Upper lobe of left lung (tissue), 6 donors: ENCODE data around the gene EHF. TPM values are rescaled to one million over a fixed set of nuclear protein-coding genes. Genes with fewer than 3 reads are reported as not detected.

ENCODE experiments used
- ATAC-seq, 2 donors: fragments of 200-7000 bp; cut with Tn5 transposase; one replicate each; pipeline ENCODE4 v1.9.1; 2022; ENCODE audit warnings: mild to moderate bottlenecking in 2 of 2, moderate library complexity in 2 of 2; ENCODE audit not compliant: low FRiP score in 2 of 2
- DNase-seq, 2 donors: peaks; one replicate each; pipeline ENCODE4 v3.0.0-alpha.2; 2019 to 2020
- H3K27ac ChIP-seq, 4 donors: fragments of 200-600 bp; sonication (generic); one replicate each; pipeline ENCODE4 v1.5.1; 2016 to 2019
- H3K27me3 ChIP-seq, 4 donors: fragments of 200-600 bp; sonication (generic); one replicate each; pipeline ENCODE4 v1.5.1; 2017 to 2019
- H3K36me3 ChIP-seq, 4 donors: fragments of 200-600 bp; sonication (generic); one replicate each; pipeline ENCODE4 v1.5.1; 2016 to 2019
- H3K4me1 ChIP-seq, 4 donors: fragments of 200-600 bp; sonication (generic); one replicate each; pipeline ENCODE4 v1.5.1; 2018 to 2019
- H3K4me3 ChIP-seq, 4 donors: fragments of 200-600 bp; sonication (generic); one replicate each; pipeline ENCODE4 v1.5.1; 2017 to 2019; ENCODE audit warnings: mild to moderate bottlenecking in 2 of 4, moderate library complexity in 1 of 4
- H3K9me3 ChIP-seq, 4 donors: fragments of 200-600 bp; sonication (generic); one replicate each; pipeline ENCODE4 v1.5.1; 2018 to 2019
- EP300 ChIP-seq, 4 donors: sonication (generic); formaldehyde crosslinking; IDR thresholded peaks; one replicate each; pipeline ENCODE4 v1.5.1; 2017; ENCODE audit warnings: antibody characterized with exemption in 4 of 4, control low read depth in 2 of 4
- POLR2A ChIP-seq, 4 donors: fragments of 450-650 bp; IDR thresholded peaks; one replicate each; pipeline ENCODE4 v1.5.1; 2016 to 2017; ENCODE audit warnings: antibody characterized with exemption in 4 of 4, mild to moderate bottlenecking in 2 of 4
- POLR2AphosphoS5 ChIP-seq, 2 donors: sonication (generic); formaldehyde crosslinking; IDR thresholded peaks; one replicate each; pipeline ENCODE4 v1.5.1; 2017; ENCODE audit warnings: antibody characterized with exemption in 2 of 2
- WGBS, 2 donors: methylation state at CpG; one replicate each; pipeline ENCODE4 v1.1.5; 2017 to 2018; 5-methylcytosine and 5-hydroxymethylcytosine counted together
- total RNA-seq, 6 donors: library from RNA; depleted of rRNA in 4 of 6; stranded (reverse); fragments of >200 nt in 4 of 6; gene quantifications; one replicate each; pipeline versions ENCODE4 v1.1.0 to v1.2.1, GENCODE V29; 2016 to 2021
- TF ChIP-seq, protein P1 (sequence below), 6 experiments: fragments of 450-650 bp in 4 of 6; fragments of 200-600 bp in 2 of 6; sonication (generic) in 2 of 6; IDR thresholded peaks; one replicate each; pipeline ENCODE4 v1.5.1; 2016 to 2019; ENCODE audit warnings: antibody characterized with exemption in 6 of 6
- donor health status: DM: no; HTN: no; CAD: no; lungs with moderate emphysema.
- donor health status: DM: no; HTN: yes; CAD: no; lungs with severe emphysema.

Gene EHF
- total RNA-seq, 6 donors from 2014 or later = 31.8 to 122 (median 57.7) TPM

DNA sequence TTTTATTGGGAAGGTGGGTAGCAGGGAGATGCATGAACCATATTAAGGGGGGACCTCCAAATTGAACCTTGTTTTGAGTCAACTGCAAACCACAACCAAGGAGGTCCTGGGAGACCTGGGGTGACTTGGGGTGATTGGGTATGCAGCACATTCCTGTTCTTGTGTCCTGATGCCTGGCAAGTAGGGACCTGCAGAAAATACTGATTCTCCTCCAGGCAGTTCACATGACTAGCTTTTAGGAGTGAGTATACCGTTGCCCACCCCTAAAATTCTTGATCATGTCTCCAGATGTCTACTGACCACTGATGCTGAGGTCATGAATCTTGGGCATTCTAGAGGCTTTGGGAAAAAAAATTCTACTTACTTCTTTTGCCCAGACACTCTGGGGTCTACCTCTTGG is 6.3 kb downstream of the EHF start:
- TF ChIP-seq POLR2A (IDR thresholded peaks at IDR 0.05) (no peak), POLR2AphosphoS5 (IDR thresholded peaks at IDR 0.05) (no peak), EP300 (IDR thresholded peaks at IDR 0.05) (no peak)
- TF ChIP-seq, protein P1, sequence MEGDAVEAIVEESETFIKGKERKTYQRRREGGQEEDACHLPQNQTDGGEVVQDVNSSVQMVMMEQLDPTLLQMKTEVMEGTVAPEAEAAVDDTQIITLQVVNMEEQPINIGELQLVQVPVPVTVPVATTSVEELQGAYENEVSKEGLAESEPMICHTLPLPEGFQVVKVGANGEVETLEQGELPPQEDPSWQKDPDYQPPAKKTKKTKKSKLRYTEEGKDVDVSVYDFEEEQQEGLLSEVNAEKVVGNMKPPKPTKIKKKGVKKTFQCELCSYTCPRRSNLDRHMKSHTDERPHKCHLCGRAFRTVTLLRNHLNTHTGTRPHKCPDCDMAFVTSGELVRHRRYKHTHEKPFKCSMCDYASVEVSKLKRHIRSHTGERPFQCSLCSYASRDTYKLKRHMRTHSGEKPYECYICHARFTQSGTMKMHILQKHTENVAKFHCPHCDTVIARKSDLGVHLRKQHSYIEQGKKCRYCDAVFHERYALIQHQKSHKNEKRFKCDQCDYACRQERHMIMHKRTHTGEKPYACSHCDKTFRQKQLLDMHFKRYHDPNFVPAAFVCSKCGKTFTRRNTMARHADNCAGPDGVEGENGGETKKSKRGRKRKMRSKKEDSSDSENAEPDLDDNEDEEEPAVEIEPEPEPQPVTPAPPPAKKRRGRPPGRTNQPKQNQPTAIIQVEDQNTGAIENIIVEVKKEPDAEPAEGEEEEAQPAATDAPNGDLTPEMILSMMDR (IDR thresholded peaks at IDR 0.05) = no peak
- H3K9me3 ChIP-seq = no peaks in the 10 kb centered on the region
- H3K27ac ChIP-seq = no peak overlapping the region
- H3K4me1 ChIP-seq = peaks cover 0 to 8% (median 2%) of the 10 kb centered on the region in 4 donors
- no peak overlapping the region for H3K4me3 ChIP-seq
- DNase-seq (no peak), ATAC-seq (no peak)
- H3K27me3 ChIP-seq = no peaks in the 10 kb centered on the region
- 78 to 88% methylated on average over 1 of the region's 1 CpG for WGBS, 2 donors
- H3K36me3 ChIP-seq = no peaks in the 10 kb centered on the region

DNA sequence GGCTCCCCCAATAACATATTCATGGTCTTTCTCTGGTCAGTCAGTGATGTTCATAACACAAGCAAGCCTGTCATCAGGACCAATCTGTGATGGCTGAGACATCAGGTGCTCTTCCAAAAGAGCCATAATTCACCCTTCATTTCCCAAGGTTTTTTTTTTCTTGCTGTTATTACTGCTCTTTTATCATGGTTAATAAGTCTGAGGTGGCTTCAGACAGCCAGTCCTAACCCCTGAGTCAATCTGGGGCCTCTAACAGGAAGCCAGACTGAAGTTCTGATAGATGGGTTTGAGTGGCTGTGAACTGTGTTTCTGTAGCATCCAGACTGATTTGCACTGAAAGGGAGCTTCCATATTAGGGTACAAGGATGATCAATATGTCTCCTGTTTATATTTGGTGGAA is 8.8 kb downstream of the EHF start:
- no peak for ATAC-seq
- Histone ChIP-seq H3K27me3 (no peaks in the 10 kb centered on the region), H3K9me3 (no peaks in the 10 kb centered on the region), H3K27ac (no peak overlapping the region), H3K4me3 (no peak overlapping the region), H3K36me3 (no peaks in the 10 kb centered on the region), H3K4me1 (peaks cover 3 to 20% (median 10%) of the 10 kb centered on the region in 4 donors)
- no peak for DNase-seq
- TF ChIP-seq POLR2AphosphoS5 (IDR thresholded peaks at IDR 0.05) (no peak), POLR2A (IDR thresholded peaks at IDR 0.05) (no peak), EP300 (IDR thresholded peaks at IDR 0.05) (no peak)
- TF ChIP-seq, protein P1 (IDR thresholded peaks at IDR 0.05) = no peak

DNA sequence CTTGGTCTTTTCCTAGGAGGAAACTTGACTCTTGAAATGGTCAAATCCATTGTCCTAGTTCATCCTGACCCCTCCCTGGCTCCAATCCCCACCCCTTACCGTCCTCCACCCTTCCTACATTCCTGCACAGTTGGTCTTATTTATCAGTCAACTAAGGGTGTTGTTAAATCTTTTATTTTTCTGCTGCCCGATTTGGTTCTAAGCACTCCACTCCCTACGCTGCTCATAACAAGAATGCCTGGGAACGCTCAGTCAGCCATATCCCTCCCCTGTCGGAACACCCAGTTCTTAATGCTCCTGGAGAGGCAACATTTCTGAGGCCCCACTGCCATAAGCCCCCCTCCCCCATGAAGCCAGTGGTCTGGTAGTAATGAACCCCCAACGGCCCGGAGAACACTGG is 9.7 kb downstream of the EHF start:
- no peaks in the 10 kb centered on the region for H3K36me3 ChIP-seq
- no peak overlapping the region for H3K4me3 ChIP-seq
- TF ChIP-seq, protein P1 (IDR thresholded peaks at IDR 0.05) = no peak
- H3K4me1 ChIP-seq = peaks cover 3 to 25% (median 10%) of the 10 kb centered on the region in 4 donors
- no peak for DNase-seq
- WGBS, 2 donors = 56 to 67% methylated on average over 7 of the region's 7 CpGs
- H3K27ac ChIP-seq = peak overlapping the region in 3 of 4 donors; percentile 53 to 69 (median 62)
- ATAC-seq = no peak
- no peaks in the 10 kb centered on the region for H3K27me3 ChIP-seq
- no peaks in the 10 kb centered on the region for H3K9me3 ChIP-seq

DNA sequence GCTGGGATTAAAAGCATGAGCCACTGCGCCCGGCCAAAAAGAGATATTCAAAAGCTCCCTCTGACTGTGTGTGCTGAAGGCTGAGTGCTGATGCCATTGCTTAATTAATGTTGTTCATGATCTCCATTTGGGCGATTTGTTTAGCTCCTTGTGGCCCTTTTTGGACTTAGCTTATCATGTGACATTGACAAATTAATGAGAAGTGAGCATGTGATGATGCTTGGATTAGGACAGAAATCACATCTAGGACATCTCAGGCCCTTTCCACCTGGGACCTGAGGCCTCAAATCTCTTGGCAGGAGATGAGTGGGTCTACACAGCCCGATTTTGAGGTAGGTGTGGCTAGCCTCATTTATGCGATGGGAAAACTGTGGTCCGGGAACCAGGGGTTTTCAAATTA is 10.4 kb downstream of the EHF start:
- no peaks in the 10 kb centered on the region for H3K36me3 ChIP-seq
- H3K4me3 ChIP-seq = no peak overlapping the region

DNA sequence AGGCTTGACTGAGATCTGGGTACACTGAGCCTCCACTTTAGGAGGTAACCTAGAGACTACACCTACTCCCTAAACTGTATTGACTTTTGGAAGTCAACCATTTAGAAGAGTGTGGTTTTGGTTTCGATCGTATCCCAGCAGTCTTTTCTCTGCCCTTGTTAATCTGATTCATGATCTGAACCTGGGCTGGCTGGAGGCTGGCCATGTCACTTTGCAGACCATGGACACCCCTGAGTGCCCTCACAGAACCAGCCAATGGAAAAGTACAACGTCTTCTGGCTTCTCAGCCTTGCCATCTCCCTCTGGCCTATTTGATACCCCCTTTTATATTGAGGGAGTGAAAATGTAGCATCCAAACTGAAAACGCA is 10.8 kb downstream of the EHF start:
- DNase-seq (no peak), ATAC-seq (peak in 1 of 2 donors; percentile 27)
- Histone ChIP-seq H3K27ac (peak overlapping the region; percentile 53 to 69 (median 58)), H3K27me3 (no peaks in the 10 kb centered on the region), H3K4me3 (no peak overlapping the region), H3K4me1 (peaks cover 3 to 25% (median 10%) of the 10 kb centered on the region in 4 donors), H3K36me3 (no peaks in the 10 kb centered on the region), H3K9me3 (no peaks in the 10 kb centered on the region)
- TF ChIP-seq, protein P1 (IDR thresholded peaks at IDR 0.05) = no peak
- TF ChIP-seq POLR2AphosphoS5 (IDR thresholded peaks at IDR 0.05) = no peak
- no peak for TF ChIP-seq EP300 (IDR thresholded peaks at IDR 0.05)
- TF ChIP-seq POLR2A (IDR thresholded peaks at IDR 0.05) = no peak
- WGBS, 2 donors = 62 to 64% methylated on average over 4 of the region's 4 CpGs

More for the DNA sequence above, 10.4 kb downstream of the EHF start:
- ATAC-seq (no peak), DNase-seq (no peak)
- Histone ChIP-seq H3K27ac (peak overlapping the region; percentile 53 to 69 (median 58)), H3K27me3 (no peaks in the 10 kb centered on the region), H3K9me3 (no peaks in the 10 kb centered on the region), H3K4me1 (peaks cover 3 to 25% (median 10%) of the 10 kb centered on the region in 4 donors)
- WGBS, 2 donors = 79 to 80% methylated on average over 6 of the region's 6 CpGs
- no peak for TF ChIP-seq POLR2AphosphoS5 (IDR thresholded peaks at IDR 0.05)
- TF ChIP-seq, protein P1 (IDR thresholded peaks at IDR 0.05) = no peak
- no peak for TF ChIP-seq POLR2A (IDR thresholded peaks at IDR 0.05)
- TF ChIP-seq EP300 (IDR thresholded peaks at IDR 0.05) = no peak
